A375 (cell line): ENCODE results near the gene SPATA32. TPM values are rescaled to one million over a fixed set of nuclear protein-coding genes. Genes with fewer than 3 reads are reported as not detected.

Experiments used
- total RNA-seq: library from RNA; depleted of rRNA; stranded (reverse); fragments of >200 nt; shearing (Covaris generic); gene quantifications from 2 replicates; pipeline ENCODE4 v1.2.3, GENCODE V29; 2014; rRNA removed

SPATA32 gene, protein sequence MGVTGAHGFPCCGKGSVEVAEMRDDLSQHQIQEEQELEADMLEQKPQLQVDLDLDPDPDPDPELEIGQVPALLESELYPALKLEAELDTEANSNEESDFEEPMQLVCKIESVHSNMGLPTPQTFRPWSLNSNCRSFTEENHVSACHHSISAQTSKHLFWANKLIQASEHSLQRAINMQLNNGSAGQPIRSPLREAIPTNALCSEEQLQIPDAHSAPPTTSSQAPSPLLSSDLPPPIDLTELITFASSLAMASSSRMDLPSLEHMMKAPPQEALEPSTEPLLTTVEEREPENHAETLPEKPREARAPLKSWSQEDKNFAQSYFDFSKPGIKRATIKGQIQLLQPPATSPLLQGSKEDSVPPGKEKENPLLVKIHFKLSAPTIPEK
- total RNA-seq, result 0.13 TPM in 1 of 2 replicates, not detected in the other

GRCh38 chr17:45261577-45262515 lies at the start of gene SPATA32:
TSS of gene SPATA32 (minus strand) at chr17:45262094. CDS start at chr17:45262016, 78 bp downstream.

GRCh38 chr17:45221081-45222013 lies 40.5 kb downstream of the SPATA32 start, which contains the start of gene FMNL1:
TSS of gene FMNL1 (plus strand) at chr17:45221885. CDS start at chr17:45222125, 240 bp downstream.

Other genes starting within 250 kb of the SPATA32 start
- 34.5 and 47.1 TPM in 2 replicates for gene DCAKD, start 210.5 kb downstream of the SPATA32 start, total RNA-seq
- gene NMT1, start 200.8 kb downstream of the SPATA32 start, total RNA-seq, result 87.0 and 114 TPM in 2 replicates
- gene PLCD3, start 129.6 kb downstream of the SPATA32 start, total RNA-seq, result 19.6 and 25.8 TPM in 2 replicates
- 8.8 and 10.2 TPM in 2 replicates for gene ACBD4, start 126.4 kb downstream of the SPATA32 start, total RNA-seq
- gene HEXIM1, start 113.6 kb downstream of the SPATA32 start, total RNA-seq, result 30.5 and 35.8 TPM in 2 replicates
- 15.2 and 16.9 TPM in 2 replicates for gene HEXIM2, start 100.2 kb downstream of the SPATA32 start, total RNA-seq
- gene FMNL1, start 40.2 kb downstream of the SPATA32 start, total RNA-seq, result 4.8 and 5.9 TPM in 2 replicates
- 10.8 and 12.7 TPM in 2 replicates for gene MAP3K14, start 54.9 kb upstream of the SPATA32 start, total RNA-seq
- gene ARHGAP27, start 170.8 kb upstream of the SPATA32 start, total RNA-seq, result 8.9 and 13.4 TPM in 2 replicates
- 10.5 and 12.7 TPM in 2 replicates for gene PLEKHM1, start 228.6 kb upstream of the SPATA32 start, total RNA-seq